Testis (tissue), 2 donors: ENCODE measurements around the gene KLK14.

Source experiments
- CTCF ChIP-seq, 3 experiments: fragments of 450-650 bp in 2 of 3; fragments of 200-600 bp in 1 of 3; sonication (generic) in 1 of 3; IDR thresholded peaks; one replicate each; pipeline ENCODE4 v1.5.1; 2016 to 2019; ENCODE audit warnings: antibody characterized with exemption in 3 of 3, mild to moderate bottlenecking in 2 of 3, moderate library complexity in 1 of 3
- POLR2A ChIP-seq: fragments of 450-650 bp; IDR thresholded peaks from one replicate; pipeline ENCODE4 v1.6.1; 2017; ENCODE audit warnings: antibody characterized with exemption, mild to moderate bottlenecking, moderate library complexity

DNA sequence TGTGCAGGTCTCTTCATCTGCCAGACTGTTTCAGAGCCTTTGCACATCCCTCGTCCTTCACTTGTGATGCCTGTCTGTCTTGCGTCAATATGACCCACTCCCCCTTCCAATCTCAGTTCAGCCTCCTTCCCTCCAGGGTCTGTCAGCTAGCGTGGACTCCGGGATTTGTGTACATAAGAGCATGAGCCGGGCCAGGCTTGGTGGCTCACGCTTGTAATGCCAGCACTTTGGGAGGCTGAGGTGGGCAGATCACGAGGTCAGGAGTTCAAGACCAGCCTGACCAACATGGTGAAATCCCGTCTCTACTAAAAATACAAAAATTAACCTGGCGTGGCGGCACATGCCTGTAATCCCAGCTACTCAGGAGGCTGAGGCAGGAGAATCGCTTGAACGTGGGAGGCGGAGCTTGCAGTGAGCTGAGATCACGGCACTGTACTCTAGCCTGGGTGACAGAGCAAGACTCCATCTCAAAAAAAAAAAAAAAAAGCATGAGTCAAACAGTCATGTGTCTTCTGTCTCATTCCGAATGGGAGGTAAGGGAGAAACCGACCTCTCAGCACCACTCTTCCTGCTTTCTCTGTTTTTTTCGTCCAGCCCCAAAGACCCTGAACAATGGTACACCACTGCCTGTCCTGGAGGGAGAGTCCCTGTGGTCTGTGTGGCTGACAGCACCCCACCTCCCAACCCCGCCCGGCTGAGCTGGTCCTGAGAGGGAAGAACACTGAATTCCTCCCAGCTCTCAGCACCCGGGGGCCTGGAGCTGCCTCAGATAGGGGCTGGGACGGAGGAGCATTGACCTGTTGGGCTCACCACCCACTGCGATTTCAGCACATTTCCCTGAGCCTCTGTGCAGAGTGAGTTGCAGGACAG is 39.7 kb upstream of the KLK14 start:
- no peak for TF ChIP-seq CTCF (IDR thresholded peaks at IDR 0.05)
- TF ChIP-seq POLR2A: no peak
